Epithelial cell of proximal tubule (primary cell): ENCODE data around the gene HIBADH. TPM values are rescaled to one million over a fixed set of nuclear protein-coding genes. Genes with fewer than 3 reads are reported as not detected.

Source experiments
- DNase-seq: peaks from one replicate; pipeline ENCODE4 v3.0.0-alpha.2; 2011; ENCODE audit warnings: low read depth
- H3K4me3 ChIP-seq: 2 replicates; pipeline ENCODE4 v1.5.1; 2011; ENCODE audit warnings: low read depth, mild to moderate bottlenecking, low read length
- total RNA-seq: library from RNA; depleted of rRNA; stranded (reverse); fragments of >200 nt; gene quantifications from 2 replicates; pipeline ENCODE4 v1.2.3, GENCODE V29; 2015
- TF ChIP-seq, protein P1 (sequence below): conservative IDR thresholded peaks from 2 replicates; pipeline ENCODE4 v1.5.1; 2012; ENCODE audit warnings: low read depth, mild to moderate bottlenecking, low read length

HIBADH gene
- total RNA-seq, 1 donor from 2014 or later = 49.5 TPM

DNA sequence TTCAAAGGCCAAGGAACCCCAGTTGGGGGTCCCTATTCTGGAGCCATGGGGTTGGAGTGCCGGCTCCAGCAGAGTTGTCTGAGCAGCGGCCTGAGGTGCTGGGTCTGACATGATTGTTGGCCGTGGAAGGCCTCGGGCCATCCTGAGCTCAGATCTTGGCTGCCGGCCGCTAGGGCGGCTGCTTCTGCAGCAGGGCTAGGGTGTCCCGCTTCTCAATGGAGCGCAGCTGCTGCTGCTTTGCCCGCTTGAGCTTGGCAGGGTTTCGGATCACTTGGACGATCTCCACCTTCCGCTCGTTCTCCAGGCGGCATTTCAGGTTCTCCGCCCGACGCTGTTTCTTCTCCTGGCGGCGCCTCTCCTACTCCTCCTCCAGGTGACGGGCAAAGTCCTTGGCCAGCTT lies 171.1 kb downstream of the HIBADH start:
- TF ChIP-seq, protein P1, sequence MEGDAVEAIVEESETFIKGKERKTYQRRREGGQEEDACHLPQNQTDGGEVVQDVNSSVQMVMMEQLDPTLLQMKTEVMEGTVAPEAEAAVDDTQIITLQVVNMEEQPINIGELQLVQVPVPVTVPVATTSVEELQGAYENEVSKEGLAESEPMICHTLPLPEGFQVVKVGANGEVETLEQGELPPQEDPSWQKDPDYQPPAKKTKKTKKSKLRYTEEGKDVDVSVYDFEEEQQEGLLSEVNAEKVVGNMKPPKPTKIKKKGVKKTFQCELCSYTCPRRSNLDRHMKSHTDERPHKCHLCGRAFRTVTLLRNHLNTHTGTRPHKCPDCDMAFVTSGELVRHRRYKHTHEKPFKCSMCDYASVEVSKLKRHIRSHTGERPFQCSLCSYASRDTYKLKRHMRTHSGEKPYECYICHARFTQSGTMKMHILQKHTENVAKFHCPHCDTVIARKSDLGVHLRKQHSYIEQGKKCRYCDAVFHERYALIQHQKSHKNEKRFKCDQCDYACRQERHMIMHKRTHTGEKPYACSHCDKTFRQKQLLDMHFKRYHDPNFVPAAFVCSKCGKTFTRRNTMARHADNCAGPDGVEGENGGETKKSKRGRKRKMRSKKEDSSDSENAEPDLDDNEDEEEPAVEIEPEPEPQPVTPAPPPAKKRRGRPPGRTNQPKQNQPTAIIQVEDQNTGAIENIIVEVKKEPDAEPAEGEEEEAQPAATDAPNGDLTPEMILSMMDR = no peak
- H3K4me3 ChIP-seq = no peak overlapping the region
- no peak for DNase-seq

- TF ChIP-seq, protein P1 = no peak
- no peak for DNase-seq
- H3K4me3 ChIP-seq = no peak overlapping the region
These were observed 175.2 kb downstream of the HIBADH start for GRCh38 chr7:27487509-27487908.

DNA sequence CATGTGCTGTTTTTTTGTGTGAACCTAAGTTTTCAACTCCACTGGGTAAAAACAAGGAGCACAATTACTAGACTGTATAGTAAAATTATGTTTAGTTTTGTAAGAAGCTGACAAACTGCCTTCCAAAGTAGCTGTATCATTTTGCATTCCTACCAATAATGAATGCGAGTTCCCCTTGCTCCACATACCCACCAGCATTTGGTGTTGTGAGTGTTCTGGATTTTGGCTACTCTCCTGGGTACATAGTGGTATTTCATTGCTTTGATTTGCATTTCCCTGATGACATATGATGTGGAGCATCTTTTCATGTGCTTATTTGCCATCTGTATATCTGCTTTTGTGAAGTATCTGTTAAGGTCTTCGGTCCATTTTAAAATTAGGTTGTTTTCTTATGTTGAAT lies 178.2 kb downstream of the HIBADH start:
- TF ChIP-seq, protein P1 = no peak
- no peak overlapping the region for H3K4me3 ChIP-seq
- DNase-seq = no peak

DNA sequence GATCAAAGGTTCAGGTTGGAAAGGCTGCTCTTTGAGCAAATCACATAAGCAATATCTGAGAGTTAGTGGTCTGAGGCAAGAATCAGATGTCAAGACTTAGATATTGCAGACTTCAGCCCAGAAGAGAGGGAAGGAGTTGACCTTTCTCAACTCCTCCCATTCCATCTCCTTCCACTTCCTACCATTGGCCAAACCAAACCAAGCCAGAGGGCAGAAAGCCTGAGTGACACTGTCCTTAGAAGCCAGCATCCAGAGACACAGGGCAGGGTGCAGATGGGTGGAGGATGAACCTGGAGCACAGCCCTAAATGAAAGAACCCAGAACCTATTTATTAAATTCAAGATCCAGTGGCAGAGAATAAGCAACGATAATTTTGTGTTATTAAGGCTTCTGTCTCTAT lies 180.5 kb downstream of the HIBADH start:
- no peak for DNase-seq
- no peak overlapping the region for H3K4me3 ChIP-seq
- TF ChIP-seq, protein P1 = no peak

GRCh38 chr7:27478556-27478955 lies 184.1 kb downstream of the HIBADH start:
- no peak for DNase-seq
- TF ChIP-seq, protein P1 = no peak
- H3K4me3 ChIP-seq = no peak overlapping the region

DNA sequence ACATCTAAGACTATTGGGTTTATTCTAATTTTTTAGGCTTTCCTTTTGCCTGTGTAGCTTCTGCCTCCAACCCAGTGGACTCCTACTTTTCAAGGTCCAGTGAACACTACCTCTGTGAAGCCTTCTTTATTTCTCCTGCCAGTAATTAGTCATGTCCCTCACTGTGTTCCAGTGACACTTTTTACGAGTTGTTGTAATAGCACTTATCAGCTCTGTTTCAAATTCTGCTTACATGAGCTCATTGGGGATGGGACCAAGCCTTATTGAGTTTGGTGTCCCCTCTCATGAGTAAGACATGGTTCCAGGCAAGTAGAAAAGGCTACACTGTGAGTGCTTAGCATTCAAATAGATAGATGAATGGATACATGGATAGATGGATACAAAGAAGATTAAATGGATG lies 184.6 kb downstream of the HIBADH start:
- no peak for DNase-seq
- H3K4me3 ChIP-seq = no peak overlapping the region
- TF ChIP-seq, protein P1 = no peak

DNA sequence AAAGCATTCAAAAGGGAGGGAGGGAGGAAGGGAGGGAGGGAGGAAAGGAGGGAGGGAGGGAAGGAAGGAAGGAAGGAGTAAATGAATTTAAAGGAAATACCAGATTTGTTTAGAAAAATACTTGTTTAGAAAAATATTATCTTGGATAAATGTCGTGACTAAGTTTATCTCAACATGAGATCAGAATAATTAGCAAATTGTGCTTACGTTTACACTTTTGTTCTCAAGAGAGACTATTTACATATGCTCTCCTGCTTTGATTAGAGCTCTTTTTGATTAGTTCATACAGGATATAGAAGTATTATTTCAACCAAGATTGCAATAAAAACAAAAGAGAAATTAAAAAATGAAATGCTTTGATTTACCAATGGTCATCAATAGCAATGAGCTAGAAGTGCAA lies 186.2 kb downstream of the HIBADH start:
- TF ChIP-seq, protein P1 = no peak
- no peak overlapping the region for H3K4me3 ChIP-seq
- no peak for DNase-seq
